ENCODE measurements around the gene PHOX2A.

DNA sequence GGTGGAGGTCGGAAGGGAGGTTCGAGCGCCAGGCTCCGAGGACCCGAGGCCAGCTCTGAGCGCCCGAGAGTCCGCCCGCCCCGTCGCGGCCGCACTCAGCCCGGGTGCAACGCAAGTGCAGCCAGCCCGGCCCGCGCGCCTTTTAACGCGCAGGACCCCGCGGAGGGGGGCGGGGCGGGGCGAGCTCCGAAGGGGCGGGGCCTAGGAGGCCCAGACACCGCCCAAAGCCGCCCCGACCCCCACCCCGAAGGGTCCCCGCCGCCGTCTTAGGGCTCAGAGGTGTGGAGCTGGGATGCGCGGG lies at the start of gene PHOX2A:
- TF ChIP-seq, protein P1, sequence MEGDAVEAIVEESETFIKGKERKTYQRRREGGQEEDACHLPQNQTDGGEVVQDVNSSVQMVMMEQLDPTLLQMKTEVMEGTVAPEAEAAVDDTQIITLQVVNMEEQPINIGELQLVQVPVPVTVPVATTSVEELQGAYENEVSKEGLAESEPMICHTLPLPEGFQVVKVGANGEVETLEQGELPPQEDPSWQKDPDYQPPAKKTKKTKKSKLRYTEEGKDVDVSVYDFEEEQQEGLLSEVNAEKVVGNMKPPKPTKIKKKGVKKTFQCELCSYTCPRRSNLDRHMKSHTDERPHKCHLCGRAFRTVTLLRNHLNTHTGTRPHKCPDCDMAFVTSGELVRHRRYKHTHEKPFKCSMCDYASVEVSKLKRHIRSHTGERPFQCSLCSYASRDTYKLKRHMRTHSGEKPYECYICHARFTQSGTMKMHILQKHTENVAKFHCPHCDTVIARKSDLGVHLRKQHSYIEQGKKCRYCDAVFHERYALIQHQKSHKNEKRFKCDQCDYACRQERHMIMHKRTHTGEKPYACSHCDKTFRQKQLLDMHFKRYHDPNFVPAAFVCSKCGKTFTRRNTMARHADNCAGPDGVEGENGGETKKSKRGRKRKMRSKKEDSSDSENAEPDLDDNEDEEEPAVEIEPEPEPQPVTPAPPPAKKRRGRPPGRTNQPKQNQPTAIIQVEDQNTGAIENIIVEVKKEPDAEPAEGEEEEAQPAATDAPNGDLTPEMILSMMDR (IDR thresholded peaks at IDR 0.05; ENCODE audit: insufficient read depth, low read depth, low read length), result no peak
- no peak for TF ChIP-seq EZH2 (IDR thresholded peaks at IDR 0.05; ENCODE audit: insufficient read depth, low read length)
